Measurements from ENCODE around the gene UBA1.

- no peak for TF ChIP-seq CTCF (IDR thresholded peaks at IDR 0.05; ENCODE audit: low read depth, low read length, poor library complexity, severe bottlenecking)
- no peak for TF ChIP-seq EZH2phosphoT487 (IDR thresholded peaks at IDR 0.05; ENCODE audit: borderline replicate concordance, low read length)
Measured at GRCh38 chrX:47162927-47163583, 30.6 kb upstream of the UBA1 start.
